ENCODE data around the gene RBM7. TPM values are rescaled to one million over a fixed set of nuclear protein-coding genes. Genes with fewer than 3 reads are reported as not detected.

The RBM7 gene
- total and polyA plus RNA-seq, 2 donors (not counting 3 experiments of a cell fraction or from before 2014, with no cell fraction given): 16.4 to 38.4 TPM

DNA sequence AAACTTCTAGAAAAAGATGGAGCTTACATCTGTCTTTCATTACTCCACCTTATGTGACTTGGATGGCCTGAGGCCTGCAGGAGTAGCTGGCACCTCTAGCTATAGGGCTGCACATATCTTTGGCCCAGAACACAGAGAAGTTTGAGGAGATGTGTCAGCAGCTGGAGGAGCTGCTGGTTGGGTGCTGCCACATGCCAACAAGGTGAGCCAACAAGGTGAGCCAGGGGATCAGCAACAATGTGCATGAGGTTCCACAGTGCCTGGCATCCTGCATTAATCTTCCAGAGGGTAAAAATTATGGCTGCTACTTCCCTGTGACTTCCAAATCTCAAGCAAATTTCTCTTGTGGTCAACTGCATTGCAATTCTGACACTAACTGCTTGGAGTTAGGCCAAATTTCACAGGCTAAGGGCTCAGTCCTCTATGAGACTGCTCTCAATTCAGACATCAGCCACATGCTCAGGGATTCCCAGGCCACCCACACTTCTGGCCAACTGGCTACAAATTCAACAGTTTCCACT is 16.0 kb downstream of the RBM7 start:
- intact Hi-C loops (cut with micrococcal nuclease) (no loop called here), dilution Hi-C loops (cut with MboI; ENCODE audit: extremely low pct_ligation_motif_present, low sequenced_read_pairs) (no loop called here)
- no peaks in the 10 kb centered on the region for H3K9me3 ChIP-seq (replicated peaks; ENCODE audit: control insufficient read depth, insufficient read depth, low read length)
- H3K4me3 ChIP-seq (replicated peaks in 1 of 3; ENCODE audit: insufficient read depth in 1 of 3, low read depth in 1 of 3, low read length in 3 of 3): no peak overlapping the region
- ChIA-PET POLR2A (no interaction called here), CTCF (no interaction called here)
- H3K27me3 ChIP-seq (ENCODE audit: control insufficient read depth in 2 of 2, insufficient read depth in 2 of 2, low read length in 2 of 2): no peaks in the 10 kb centered on the region
- no peaks in the 10 kb centered on the region for H3K36me3 ChIP-seq (ENCODE audit: control insufficient read depth in 2 of 2, extremely low read depth in 1 of 2, insufficient read depth in 2 of 2, low read length in 2 of 2)
- H3K79me2 ChIP-seq (ENCODE audit: control insufficient read depth, insufficient read depth, low read length): no peaks in the 10 kb centered on the region
- no peak overlapping the region for H3K27ac ChIP-seq (ENCODE audit: insufficient read depth, low read depth, low read length)
- no peak overlapping the region for H2AFZ ChIP-seq (ENCODE audit: low read depth, low read length)
- no peak overlapping the region for H3K4me2 ChIP-seq (ENCODE audit: insufficient read depth, low read length)
- no peaks in the 10 kb centered on the region for H4K20me1 ChIP-seq (replicated peaks; ENCODE audit: control insufficient read depth, extremely low read depth, insufficient read depth, low read length)
- no TSS peak for BruUV-seq (replicated peaks)
- TF ChIP-seq POLR2A (IDR thresholded peaks at IDR 0.05; ENCODE audit: low read depth, low read length) (no peak), JUN (IDR thresholded peaks at IDR 0.05; ENCODE audit: borderline replicate concordance, insufficient read depth, insufficient read length, low read depth) (no peak), EZH2 (IDR thresholded peaks at IDR 0.05; ENCODE audit: borderline replicate concordance, low read depth, low read length, severe bottlenecking) (no peak), GATA2 (IDR thresholded peaks at IDR 0.05; ENCODE audit: insufficient read depth, insufficient read length, low read depth, low read length) (no peak), MYC (IDR thresholded peaks at IDR 0.05; ENCODE audit: low read depth, low read length) (no peak), POLR2AphosphoS5 (IDR thresholded peaks at IDR 0.05; ENCODE audit: insufficient read depth, low read depth, low read length) (no peak)
- H3K9ac ChIP-seq (replicated peaks; ENCODE audit: extremely low read depth, insufficient read depth, low read length): no peak overlapping the region
- FAIRE-seq: no peak
- H3K9me1 ChIP-seq (replicated peaks; ENCODE audit: control insufficient read depth, extremely low read depth, insufficient read depth, low read length): no peaks in the 10 kb centered on the region
- H3K4me1 ChIP-seq (ENCODE audit: control insufficient read depth, extremely low read depth, insufficient read depth, low read length): no peaks in the 10 kb centered on the region
- no peak for DNase-seq (ENCODE audit: low read depth, low spot score)

DNA sequence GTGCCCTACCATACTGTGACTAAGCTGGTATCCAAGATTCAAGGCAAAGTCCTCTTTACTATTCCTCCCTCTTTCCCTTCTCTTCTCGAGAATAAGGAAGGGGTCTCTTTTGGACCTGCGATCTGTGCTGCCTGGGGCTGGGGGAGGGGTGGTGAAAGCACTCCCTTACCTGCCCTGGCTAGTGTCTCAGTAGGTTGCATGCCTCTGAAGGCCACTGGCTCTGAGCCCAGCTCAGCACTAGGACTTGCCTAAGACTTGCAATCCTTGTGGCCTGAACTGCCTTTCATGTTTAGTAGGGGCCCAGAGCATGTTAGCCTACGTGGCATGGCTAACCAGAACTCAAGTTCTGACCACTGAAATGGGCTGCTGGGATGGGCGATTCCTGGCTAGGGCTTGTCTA is 25.8 kb downstream of the RBM7 start:
- dilution Hi-C loops (cut with MboI; ENCODE audit: extremely low pct_ligation_motif_present, low sequenced_read_pairs) (no loop called here), intact Hi-C loops (cut with micrococcal nuclease) (no loop called here)
- ChIA-PET CTCF (no interaction called here), POLR2A (no interaction called here)
- BruUV-seq (replicated peaks): no TSS peak
- TF ChIP-seq, protein P1, sequence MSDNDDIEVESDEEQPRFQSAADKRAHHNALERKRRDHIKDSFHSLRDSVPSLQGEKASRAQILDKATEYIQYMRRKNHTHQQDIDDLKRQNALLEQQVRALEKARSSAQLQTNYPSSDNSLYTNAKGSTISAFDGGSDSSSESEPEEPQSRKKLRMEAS (IDR thresholded peaks at IDR 0.05; ENCODE audit: insufficient read depth, insufficient read length): no peak
- no peak for TF ChIP-seq GATA2 (IDR thresholded peaks at IDR 0.05; ENCODE audit: insufficient read depth, insufficient read length, low read depth, low read length)
- no peak for TF ChIP-seq POLR2AphosphoS5 (IDR thresholded peaks at IDR 0.05; ENCODE audit: insufficient read depth, low read depth, low read length)
- no peak for TF ChIP-seq FOS (IDR thresholded peaks at IDR 0.05; ENCODE audit: borderline replicate concordance, insufficient read depth, low read length)
- TF ChIP-seq EZH2 (IDR thresholded peaks at IDR 0.05; ENCODE audit: borderline replicate concordance, low read depth, low read length, severe bottlenecking): no peak
- TF ChIP-seq, protein P2, sequence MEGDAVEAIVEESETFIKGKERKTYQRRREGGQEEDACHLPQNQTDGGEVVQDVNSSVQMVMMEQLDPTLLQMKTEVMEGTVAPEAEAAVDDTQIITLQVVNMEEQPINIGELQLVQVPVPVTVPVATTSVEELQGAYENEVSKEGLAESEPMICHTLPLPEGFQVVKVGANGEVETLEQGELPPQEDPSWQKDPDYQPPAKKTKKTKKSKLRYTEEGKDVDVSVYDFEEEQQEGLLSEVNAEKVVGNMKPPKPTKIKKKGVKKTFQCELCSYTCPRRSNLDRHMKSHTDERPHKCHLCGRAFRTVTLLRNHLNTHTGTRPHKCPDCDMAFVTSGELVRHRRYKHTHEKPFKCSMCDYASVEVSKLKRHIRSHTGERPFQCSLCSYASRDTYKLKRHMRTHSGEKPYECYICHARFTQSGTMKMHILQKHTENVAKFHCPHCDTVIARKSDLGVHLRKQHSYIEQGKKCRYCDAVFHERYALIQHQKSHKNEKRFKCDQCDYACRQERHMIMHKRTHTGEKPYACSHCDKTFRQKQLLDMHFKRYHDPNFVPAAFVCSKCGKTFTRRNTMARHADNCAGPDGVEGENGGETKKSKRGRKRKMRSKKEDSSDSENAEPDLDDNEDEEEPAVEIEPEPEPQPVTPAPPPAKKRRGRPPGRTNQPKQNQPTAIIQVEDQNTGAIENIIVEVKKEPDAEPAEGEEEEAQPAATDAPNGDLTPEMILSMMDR (IDR thresholded peaks at IDR 0.05; ENCODE audit: extremely low read depth in 1 of 2, insufficient read depth in 1 of 2, low read depth in 1 of 2, low read length in 2 of 2): no peak
- TF ChIP-seq MYC (IDR thresholded peaks at IDR 0.05; ENCODE audit: low read depth, low read length): no peak
- no peaks in the 10 kb centered on the region for H3K27me3 ChIP-seq (ENCODE audit: control insufficient read depth in 2 of 2, insufficient read depth in 2 of 2, low read length in 2 of 2)
- H3K36me3 ChIP-seq (ENCODE audit: control insufficient read depth in 2 of 2, extremely low read depth in 1 of 2, insufficient read depth in 2 of 2, low read length in 2 of 2): no peaks in the 10 kb centered on the region
- no peaks in the 10 kb centered on the region for H3K9me1 ChIP-seq (replicated peaks; ENCODE audit: control insufficient read depth, extremely low read depth, insufficient read depth, low read length)
- H3K9ac ChIP-seq (replicated peaks; ENCODE audit: extremely low read depth, insufficient read depth, low read length): no peak overlapping the region
- no peak overlapping the region for H3K4me3 ChIP-seq (replicated peaks in 1 of 3; ENCODE audit: insufficient read depth in 1 of 3, low read depth in 1 of 3, low read length in 3 of 3)
- no peak overlapping the region for H3K4me2 ChIP-seq (ENCODE audit: insufficient read depth, low read length)
- H3K27ac ChIP-seq (ENCODE audit: insufficient read depth, low read depth, low read length): no peak overlapping the region
- FAIRE-seq (no peak), DNase-seq (ENCODE audit: low read depth, low spot score) (no peak)
- no peaks in the 10 kb centered on the region for H3K79me2 ChIP-seq (ENCODE audit: control insufficient read depth, insufficient read depth, low read length)
- H4K20me1 ChIP-seq (replicated peaks; ENCODE audit: control insufficient read depth, extremely low read depth, insufficient read depth, low read length): no peaks in the 10 kb centered on the region
- no peak overlapping the region for H2AFZ ChIP-seq (ENCODE audit: low read depth, low read length)
- no peaks in the 10 kb centered on the region for H3K9me3 ChIP-seq (replicated peaks; ENCODE audit: control insufficient read depth, insufficient read depth, low read length)
- H3K4me1 ChIP-seq (ENCODE audit: control insufficient read depth, extremely low read depth, insufficient read depth, low read length): no peaks in the 10 kb centered on the region
